ENCODE data around the gene TRIM46. TPM values are rescaled to one million over a fixed set of nuclear protein-coding genes. Genes with fewer than 3 reads are reported as not detected.

The TRIM46 gene
- total and polyA plus RNA-seq, 9 of the 15 experiments (the other 6 are each of a cell fraction or from before 2014, with no cell fraction given): 0.05 to 0.60 (median 0.16) TPM; not detected in 3

GRCh38 chr1:155193275-155193990 is 19.8 kb downstream of the TRIM46 start (continued):
- TF ChIP-seq PRMT5 (CRISPR knock-in tag; IDR thresholded peaks at IDR 0.05) (no peak), DNMT1 (IDR thresholded peaks at IDR 0.05) (no peak), MED1 (CRISPR knock-in tag; IDR thresholded peaks at IDR 0.05; ENCODE audit: borderline replicate concordance) (no peak), CEBPG (CRISPR knock-in tag; IDR thresholded peaks at IDR 0.05) (no peak), CEBPG (tag; conservative IDR thresholded peaks at IDR 0.05 in 1 of 2, IDR thresholded peaks at IDR 0.05 in 1 of 2) (no peak), TFE3 (CRISPR knock-in tag; IDR thresholded peaks at IDR 0.05) (no peak), JUND (IDR thresholded peaks at IDR 0.05; ENCODE audit: borderline replicate concordance, low read depth, low read length) (0 out of 2 replicates have a peak, but pooled peaks have one; percentile 16), JUND (tag; IDR thresholded peaks at IDR 0.05; ENCODE audit: borderline replicate concordance, low read depth, low read length) (peak; percentile 30; the same call in 1 of the 3 replicates), ZNF197 (CRISPR knock-in tag; IDR thresholded peaks at IDR 0.05; ENCODE audit: low read depth) (no peak), CHD4 (IDR thresholded peaks at IDR 0.05; ENCODE audit: insufficient read depth, insufficient replicate concordance, low read depth, low read length, poor library complexity, severe bottlenecking) (no peak), GTF3C2 (IDR thresholded peaks at IDR 0.05; ENCODE audit: borderline replicate concordance, extremely low read depth, insufficient read length) (no peak), RNF2 (IDR thresholded peaks at IDR 0.05) (no peak), ESRRA (IDR thresholded peaks at IDR 0.05; ENCODE audit: borderline replicate concordance, low read depth) (peak; percentile 52; the same call in 1 of the 2 replicates), SMAD3 (CRISPR knock-in tag; conservative IDR thresholded peaks at IDR 0.05) (no peak), RBM25 (IDR thresholded peaks at IDR 0.05; ENCODE audit: low read depth, low read length, severe bottlenecking) (no peak), ATF4 (CRISPR knock-in tag; IDR thresholded peaks at IDR 0.05) (no peak), MAZ (CRISPR knock-in tag; conservative IDR thresholded peaks at IDR 0.05 in 1 of 2, IDR thresholded peaks at IDR 0.05 in 1 of 2) (peak; percentile 88 to 93), IRF1 (CRISPR knock-in tag; IDR thresholded peaks at IDR 0.05; ENCODE audit: borderline replicate concordance) (no peak), ZNF274 (IDR thresholded peaks at IDR 0.05; ENCODE audit: borderline replicate concordance, low read depth, low read length) (no peak)
